ENCODE results near the gene NIFK. TPM values are rescaled to one million over a fixed set of nuclear protein-coding genes. Genes with fewer than 3 reads are reported as not detected.

NIFK gene
- total RNA-seq, 2 experiments from 2014 or later: 78.1 to 107 TPM

GRCh38 chr2:121723316-121723715 is 13.4 kb downstream of the NIFK start:
- POLR2A ChIA-PET: interaction anchor here (0.6 kb wide), 1 partner anchor 21 kb away, joined by 6 read pairs; no protein-coding TSS in a partner anchor
- Histone ChIP-seq H4K20me1 (ENCODE audit: insufficient read depth, low read length) (no peaks in the 10 kb centered on the region), H3K9me2 (ENCODE audit: insufficient read depth, low read length) (no peaks in the 10 kb centered on the region), H3K4me1 (ENCODE audit: insufficient read depth, low read length, poor library complexity, severe bottlenecking) (no peaks in the 10 kb centered on the region), H3K27ac (ENCODE audit: low read depth, low read length, poor library complexity, severe bottlenecking) (no peak overlapping the region), H3K4me2 (ENCODE audit: low read length) (no peak overlapping the region), H3K4me3 (ENCODE audit: low read depth, low read length, poor library complexity, severe bottlenecking) (no peak overlapping the region), H3K36me3 (ENCODE audit: insufficient read depth, low read length) (peaks cover 39% of the 10 kb centered on the region), H2AFZ (ENCODE audit: low read length) (no peak overlapping the region), H3K9me3 (ENCODE audit: low read length) (no peaks in the 10 kb centered on the region), H3K79me2 (ENCODE audit: insufficient read depth, low read depth, low read length) (no peaks in the 10 kb centered on the region)
- intact Hi-C loops (cut with micrococcal nuclease; ENCODE audit: unreplicated experiment): no loop called here
- no peak for TF ChIP-seq EZH2phosphoT487 (IDR thresholded peaks at IDR 0.05; ENCODE audit: borderline replicate concordance, low read depth, low read length)
- CTCF ChIA-PET (ENCODE audit: unreplicated experiment): no interaction called here
- BruUV-seq (replicated peaks): no TSS peak
- DNase-seq (ENCODE audit: low spot score): no peak

DNA sequence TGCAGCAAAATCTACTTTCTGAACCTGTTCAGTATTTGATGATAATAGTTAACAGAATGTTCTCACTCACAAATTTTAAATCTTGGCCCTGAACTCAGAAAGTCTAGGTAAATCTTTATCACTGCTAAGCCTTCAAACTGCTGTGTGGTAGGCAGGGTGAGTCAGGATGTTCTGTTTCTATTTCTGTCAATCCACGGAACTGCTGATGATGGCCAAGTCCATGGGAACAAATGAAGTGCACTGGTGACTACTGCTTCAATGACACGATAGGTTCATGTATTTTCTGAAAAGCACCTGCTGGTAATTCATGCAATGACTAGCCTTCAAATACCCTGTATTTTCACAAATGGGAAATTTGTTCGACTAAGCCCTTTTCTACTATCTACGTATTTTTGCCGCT is 14.2 kb downstream of the NIFK start:
- no peak overlapping the region for H3K4me2 ChIP-seq (ENCODE audit: low read length)
- no peak overlapping the region for H3K27ac ChIP-seq (ENCODE audit: low read depth, low read length, poor library complexity, severe bottlenecking)
- peaks cover 31% of the 10 kb centered on the region for H3K36me3 ChIP-seq (ENCODE audit: insufficient read depth, low read length)
- BruUV-seq (replicated peaks): no TSS peak
- no peak overlapping the region for H2AFZ ChIP-seq (ENCODE audit: low read length)
- intact Hi-C loops (cut with micrococcal nuclease; ENCODE audit: unreplicated experiment): no loop called here
- no peaks in the 10 kb centered on the region for H3K9me2 ChIP-seq (ENCODE audit: insufficient read depth, low read length)
- no peaks in the 10 kb centered on the region for H3K9me3 ChIP-seq (ENCODE audit: low read length)
- no peaks in the 10 kb centered on the region for H3K4me1 ChIP-seq (ENCODE audit: insufficient read depth, low read length, poor library complexity, severe bottlenecking)
- H4K20me1 ChIP-seq (ENCODE audit: insufficient read depth, low read length): no peaks in the 10 kb centered on the region
- no peak for TF ChIP-seq EZH2phosphoT487 (IDR thresholded peaks at IDR 0.05; ENCODE audit: borderline replicate concordance, low read depth, low read length)
- TF ChIP-seq, protein P1, sequence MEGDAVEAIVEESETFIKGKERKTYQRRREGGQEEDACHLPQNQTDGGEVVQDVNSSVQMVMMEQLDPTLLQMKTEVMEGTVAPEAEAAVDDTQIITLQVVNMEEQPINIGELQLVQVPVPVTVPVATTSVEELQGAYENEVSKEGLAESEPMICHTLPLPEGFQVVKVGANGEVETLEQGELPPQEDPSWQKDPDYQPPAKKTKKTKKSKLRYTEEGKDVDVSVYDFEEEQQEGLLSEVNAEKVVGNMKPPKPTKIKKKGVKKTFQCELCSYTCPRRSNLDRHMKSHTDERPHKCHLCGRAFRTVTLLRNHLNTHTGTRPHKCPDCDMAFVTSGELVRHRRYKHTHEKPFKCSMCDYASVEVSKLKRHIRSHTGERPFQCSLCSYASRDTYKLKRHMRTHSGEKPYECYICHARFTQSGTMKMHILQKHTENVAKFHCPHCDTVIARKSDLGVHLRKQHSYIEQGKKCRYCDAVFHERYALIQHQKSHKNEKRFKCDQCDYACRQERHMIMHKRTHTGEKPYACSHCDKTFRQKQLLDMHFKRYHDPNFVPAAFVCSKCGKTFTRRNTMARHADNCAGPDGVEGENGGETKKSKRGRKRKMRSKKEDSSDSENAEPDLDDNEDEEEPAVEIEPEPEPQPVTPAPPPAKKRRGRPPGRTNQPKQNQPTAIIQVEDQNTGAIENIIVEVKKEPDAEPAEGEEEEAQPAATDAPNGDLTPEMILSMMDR (conservative IDR thresholded peaks at IDR 0.05; ENCODE audit: low read length): no peak
- H3K79me2 ChIP-seq (ENCODE audit: insufficient read depth, low read depth, low read length): no peaks in the 10 kb centered on the region
- H3K4me3 ChIP-seq (ENCODE audit: low read depth, low read length, poor library complexity, severe bottlenecking): no peak overlapping the region
- DNase-seq (ENCODE audit: low spot score): no peak
- ChIA-PET POLR2A (interaction anchor here (0.6 kb wide), 2 partner anchors 22 to 291 kb away, joined by 3 to 6 read pairs; no protein-coding TSS in a partner anchor), CTCF (ENCODE audit: unreplicated experiment) (no interaction called here)

DNA sequence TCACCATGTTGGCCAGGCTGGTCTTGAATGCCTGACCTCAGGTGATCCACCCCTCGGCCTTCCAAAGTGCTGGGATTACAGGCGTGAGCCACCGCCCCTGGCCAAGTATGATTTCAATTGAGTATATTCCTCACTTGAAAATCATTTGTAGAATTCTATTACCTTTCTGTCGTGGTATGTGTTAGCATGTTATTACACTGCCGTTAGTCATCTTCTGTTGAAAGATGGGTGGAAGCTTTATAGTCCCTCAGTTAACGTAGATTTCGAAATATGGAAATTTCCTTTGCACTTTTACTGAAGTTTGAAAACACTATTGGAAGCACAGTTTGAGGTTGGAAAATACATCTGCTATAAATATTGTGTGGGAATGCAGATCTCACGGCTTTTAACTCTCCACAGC is 14.7 kb downstream of the NIFK start:
- no peak overlapping the region for H3K4me2 ChIP-seq (ENCODE audit: low read length)
- H4K20me1 ChIP-seq (ENCODE audit: insufficient read depth, low read length): no peaks in the 10 kb centered on the region
- BruUV-seq (replicated peaks): no TSS peak
- H3K27ac ChIP-seq (ENCODE audit: low read depth, low read length, poor library complexity, severe bottlenecking): no peak overlapping the region
- DNase-seq (ENCODE audit: low spot score): no peak
- H3K4me1 ChIP-seq (ENCODE audit: insufficient read depth, low read length, poor library complexity, severe bottlenecking): no peaks in the 10 kb centered on the region
- no peaks in the 10 kb centered on the region for H3K9me2 ChIP-seq (ENCODE audit: insufficient read depth, low read length)
- TF ChIP-seq, protein P1 (conservative IDR thresholded peaks at IDR 0.05; ENCODE audit: low read length): no peak
- no peak for TF ChIP-seq EZH2phosphoT487 (IDR thresholded peaks at IDR 0.05; ENCODE audit: borderline replicate concordance, low read depth, low read length)
- ChIA-PET POLR2A (interaction anchor here (0.6 kb wide), 1 partner anchor 290 kb away, joined by 3 read pairs; no protein-coding TSS in a partner anchor), CTCF (ENCODE audit: unreplicated experiment) (no interaction called here)
- peaks cover 25% of the 10 kb centered on the region for H3K36me3 ChIP-seq (ENCODE audit: insufficient read depth, low read length)
- H3K79me2 ChIP-seq (ENCODE audit: insufficient read depth, low read depth, low read length): no peaks in the 10 kb centered on the region
- intact Hi-C loops (cut with micrococcal nuclease; ENCODE audit: unreplicated experiment): no loop called here
- no peak overlapping the region for H2AFZ ChIP-seq (ENCODE audit: low read length)
- H3K4me3 ChIP-seq (ENCODE audit: low read depth, low read length, poor library complexity, severe bottlenecking): no peak overlapping the region
- H3K9me3 ChIP-seq (ENCODE audit: low read length): no peaks in the 10 kb centered on the region
